DND-41 (cell line): ENCODE measurements around the gene LINC01488.

Experiments used
- EZH2 ChIP-seq: IDR thresholded peaks from 3 replicates; pipeline ENCODE4 v1.6.1; 2012; ENCODE audit warnings: borderline replicate concordance, low read depth, mild to moderate bottlenecking, moderate library complexity, low read length, inconsistent platforms; ENCODE audit not compliant: severe bottlenecking
- TF ChIP-seq, protein P1 (sequence below): IDR thresholded peaks from 2 replicates; pipeline ENCODE4 v1.5.1; 2012; ENCODE audit warnings: borderline replicate concordance, low read length, moderate library complexity, mild to moderate bottlenecking; ENCODE audit not compliant: poor library complexity, severe bottlenecking; ENCODE audit errors: extremely low read depth

DNA sequence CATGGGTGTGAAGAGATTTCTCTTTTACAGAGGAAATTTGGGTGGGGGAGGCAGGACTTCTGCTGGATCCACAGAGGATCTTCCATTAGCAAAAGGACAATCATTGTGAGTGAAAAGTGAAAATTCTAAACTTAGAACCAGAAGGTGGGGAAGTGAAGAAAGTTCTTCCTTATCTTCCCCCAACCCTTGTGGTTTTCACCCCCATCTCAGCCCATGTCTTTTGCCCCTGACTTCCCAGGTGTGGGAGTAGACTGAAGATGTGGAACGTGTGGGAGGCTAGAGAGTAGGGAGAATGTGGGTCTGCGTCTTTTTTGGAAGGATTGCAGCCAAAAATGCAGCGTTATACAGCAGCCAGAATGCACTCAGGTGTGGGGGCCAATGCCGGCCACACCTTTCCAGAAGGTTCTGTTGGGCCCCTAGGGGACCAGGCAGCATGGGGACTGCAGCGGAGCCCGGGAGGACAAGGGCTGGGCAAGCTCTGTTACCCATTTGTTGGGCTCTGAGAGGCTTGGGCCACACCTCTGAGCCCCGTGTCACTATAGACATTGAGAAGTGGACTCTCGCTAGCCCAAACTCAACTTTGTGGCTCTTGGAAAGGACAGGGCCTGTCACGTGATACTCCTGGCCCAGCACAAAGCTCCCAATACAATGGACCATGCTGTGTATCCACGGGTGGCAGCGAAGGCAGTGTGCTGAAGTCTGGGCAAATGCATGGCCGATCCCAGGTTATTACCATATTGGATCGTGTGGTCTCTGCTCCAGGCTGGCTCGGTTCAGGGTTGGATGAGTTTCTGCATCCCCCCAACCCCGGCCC is 32.8 kb upstream of the LINC01488 start:
- TF ChIP-seq, protein P1, sequence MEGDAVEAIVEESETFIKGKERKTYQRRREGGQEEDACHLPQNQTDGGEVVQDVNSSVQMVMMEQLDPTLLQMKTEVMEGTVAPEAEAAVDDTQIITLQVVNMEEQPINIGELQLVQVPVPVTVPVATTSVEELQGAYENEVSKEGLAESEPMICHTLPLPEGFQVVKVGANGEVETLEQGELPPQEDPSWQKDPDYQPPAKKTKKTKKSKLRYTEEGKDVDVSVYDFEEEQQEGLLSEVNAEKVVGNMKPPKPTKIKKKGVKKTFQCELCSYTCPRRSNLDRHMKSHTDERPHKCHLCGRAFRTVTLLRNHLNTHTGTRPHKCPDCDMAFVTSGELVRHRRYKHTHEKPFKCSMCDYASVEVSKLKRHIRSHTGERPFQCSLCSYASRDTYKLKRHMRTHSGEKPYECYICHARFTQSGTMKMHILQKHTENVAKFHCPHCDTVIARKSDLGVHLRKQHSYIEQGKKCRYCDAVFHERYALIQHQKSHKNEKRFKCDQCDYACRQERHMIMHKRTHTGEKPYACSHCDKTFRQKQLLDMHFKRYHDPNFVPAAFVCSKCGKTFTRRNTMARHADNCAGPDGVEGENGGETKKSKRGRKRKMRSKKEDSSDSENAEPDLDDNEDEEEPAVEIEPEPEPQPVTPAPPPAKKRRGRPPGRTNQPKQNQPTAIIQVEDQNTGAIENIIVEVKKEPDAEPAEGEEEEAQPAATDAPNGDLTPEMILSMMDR, result no peak
- TF ChIP-seq EZH2, result no peak
